GM13976 (cell line): ENCODE data around the gene CEP192.

Experiments
- DNase-seq: peaks from one replicate; pipeline ENCODE4 v3.0.0; 2012; ENCODE audit warnings: low spot score
- in situ Hi-C: fragments of 300-500 bp; cut with MboI; formaldehyde crosslinking; loops from one replicate; pipeline ENCODE4 v1.12.0; 2022; ENCODE audit warnings: low sequenced_read_pairs, mixed read lengths, inconsistent platforms; ENCODE audit not compliant: unreplicated experiment
- TF ChIP-seq, protein P1 (sequence below): IDR thresholded peaks from 2 replicates; pipeline ENCODE4 v1.5.1; 2012; ENCODE audit warnings: borderline replicate concordance, mild to moderate bottlenecking; ENCODE audit not compliant: insufficient read depth; ENCODE audit errors: extremely low read depth, missing control alignments, control extremely low read depth

The CEP192 gene

DNA sequence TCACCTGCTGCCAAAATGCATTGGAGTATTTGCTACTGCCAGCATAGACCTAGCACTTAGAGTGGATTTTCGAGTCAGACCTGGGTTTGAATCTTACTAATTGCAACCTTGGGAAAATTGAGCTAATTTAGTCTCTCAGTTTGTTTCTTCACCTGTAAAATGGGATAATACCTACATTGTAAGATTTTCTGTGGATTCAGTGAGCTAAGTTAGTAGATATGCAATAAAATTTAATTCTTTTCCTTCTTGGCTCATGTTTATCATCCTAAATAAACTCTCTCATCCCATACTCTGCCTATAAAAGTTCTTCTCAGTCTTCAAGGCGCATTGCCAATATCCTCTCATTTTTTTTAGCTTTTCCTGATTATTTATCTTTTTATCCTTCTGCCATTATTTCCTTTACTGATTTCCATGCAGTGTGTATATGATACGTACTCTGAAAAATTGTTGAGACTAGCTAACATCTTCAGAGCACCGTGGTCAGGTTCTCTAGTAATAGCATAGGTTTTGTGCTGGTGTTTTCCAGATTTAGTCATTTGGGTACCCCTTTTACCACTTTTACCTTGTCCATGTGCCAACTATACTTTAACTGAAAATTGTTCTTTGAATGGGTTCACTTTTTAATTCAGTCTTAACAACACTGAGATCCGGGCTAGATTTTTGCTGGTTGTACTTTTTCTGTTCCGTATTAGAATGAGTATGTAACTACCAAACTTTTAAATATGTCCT, 7.3 kb downstream of the CEP192 start:
- TF ChIP-seq, protein P1, sequence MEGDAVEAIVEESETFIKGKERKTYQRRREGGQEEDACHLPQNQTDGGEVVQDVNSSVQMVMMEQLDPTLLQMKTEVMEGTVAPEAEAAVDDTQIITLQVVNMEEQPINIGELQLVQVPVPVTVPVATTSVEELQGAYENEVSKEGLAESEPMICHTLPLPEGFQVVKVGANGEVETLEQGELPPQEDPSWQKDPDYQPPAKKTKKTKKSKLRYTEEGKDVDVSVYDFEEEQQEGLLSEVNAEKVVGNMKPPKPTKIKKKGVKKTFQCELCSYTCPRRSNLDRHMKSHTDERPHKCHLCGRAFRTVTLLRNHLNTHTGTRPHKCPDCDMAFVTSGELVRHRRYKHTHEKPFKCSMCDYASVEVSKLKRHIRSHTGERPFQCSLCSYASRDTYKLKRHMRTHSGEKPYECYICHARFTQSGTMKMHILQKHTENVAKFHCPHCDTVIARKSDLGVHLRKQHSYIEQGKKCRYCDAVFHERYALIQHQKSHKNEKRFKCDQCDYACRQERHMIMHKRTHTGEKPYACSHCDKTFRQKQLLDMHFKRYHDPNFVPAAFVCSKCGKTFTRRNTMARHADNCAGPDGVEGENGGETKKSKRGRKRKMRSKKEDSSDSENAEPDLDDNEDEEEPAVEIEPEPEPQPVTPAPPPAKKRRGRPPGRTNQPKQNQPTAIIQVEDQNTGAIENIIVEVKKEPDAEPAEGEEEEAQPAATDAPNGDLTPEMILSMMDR = no peak
- in situ Hi-C loops = loop anchor here (25.0 kb wide), 1 partner anchor 564 kb away; no protein-coding TSS in a partner anchor
- DNase-seq = no peak

DNA sequence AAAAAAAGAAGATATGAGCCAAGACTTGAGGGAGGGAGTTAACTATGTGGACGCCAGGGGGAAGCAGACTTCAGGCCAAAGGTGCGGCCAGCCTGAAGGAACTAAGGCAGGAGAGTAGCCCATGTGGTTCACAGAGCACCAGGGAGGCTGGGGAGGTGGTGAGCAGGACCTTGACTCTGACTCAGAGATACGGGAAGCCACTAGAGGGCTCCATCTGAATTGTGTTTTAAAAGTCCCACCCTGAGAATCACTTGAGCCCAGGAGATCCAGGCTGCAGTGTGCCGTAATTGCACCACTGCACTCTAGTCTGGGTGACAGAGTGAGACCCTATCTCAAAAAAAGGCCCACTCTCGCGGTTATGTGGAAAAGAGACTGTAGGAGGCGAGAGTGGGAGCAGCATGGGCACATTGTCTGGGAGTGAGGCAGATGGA, 12.3 kb downstream of the CEP192 start:
- no peak for DNase-seq
- TF ChIP-seq, protein P1 = no peak
- in situ Hi-C loops = no loop called here

DNA sequence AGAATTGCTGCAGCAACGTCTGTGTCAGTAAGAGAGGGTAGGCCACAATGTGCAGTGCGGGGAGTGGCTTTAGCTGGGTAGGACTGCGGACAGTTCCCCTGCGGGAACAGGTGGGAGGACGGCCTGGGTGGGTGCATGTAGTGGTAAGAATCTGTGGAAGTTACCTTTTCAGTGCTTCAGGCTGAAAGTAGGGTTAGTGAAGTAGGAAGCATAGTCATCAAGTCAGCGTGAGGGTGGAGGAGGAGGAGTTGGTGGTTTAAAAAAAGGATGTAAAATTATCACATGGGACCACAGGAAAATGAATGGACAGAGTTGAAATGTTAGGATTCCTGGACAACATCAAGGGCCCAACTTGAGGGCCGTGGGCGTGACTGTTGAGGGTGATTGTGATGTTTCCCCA, 13.2 kb downstream of the CEP192 start:
- no peak for DNase-seq
- TF ChIP-seq, protein P1 = no peak
- in situ Hi-C loops = no loop called here

DNA sequence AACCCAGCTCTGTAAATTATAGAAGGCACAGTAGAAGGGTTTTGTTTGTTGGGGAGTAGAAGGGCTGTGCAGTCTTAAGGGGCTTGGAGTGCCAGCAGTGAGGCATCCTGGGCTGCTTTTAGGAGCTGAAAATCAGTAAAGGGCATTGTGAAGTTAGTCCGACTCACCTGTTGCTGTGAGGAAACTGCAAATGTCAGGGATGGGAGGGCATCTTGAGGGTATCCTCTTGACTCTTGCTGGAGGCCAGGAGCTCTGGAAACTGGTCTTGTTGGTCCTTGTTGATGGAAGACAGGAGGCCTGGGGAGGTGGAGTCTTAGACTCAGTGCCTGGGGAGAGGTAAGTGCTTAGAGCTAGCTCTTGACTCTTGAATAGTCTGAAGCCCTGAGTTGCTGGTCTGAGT, 14.1 kb downstream of the CEP192 start:
- in situ Hi-C loops = no loop called here
- TF ChIP-seq, protein P1 = no peak
- DNase-seq = no peak

DNA sequence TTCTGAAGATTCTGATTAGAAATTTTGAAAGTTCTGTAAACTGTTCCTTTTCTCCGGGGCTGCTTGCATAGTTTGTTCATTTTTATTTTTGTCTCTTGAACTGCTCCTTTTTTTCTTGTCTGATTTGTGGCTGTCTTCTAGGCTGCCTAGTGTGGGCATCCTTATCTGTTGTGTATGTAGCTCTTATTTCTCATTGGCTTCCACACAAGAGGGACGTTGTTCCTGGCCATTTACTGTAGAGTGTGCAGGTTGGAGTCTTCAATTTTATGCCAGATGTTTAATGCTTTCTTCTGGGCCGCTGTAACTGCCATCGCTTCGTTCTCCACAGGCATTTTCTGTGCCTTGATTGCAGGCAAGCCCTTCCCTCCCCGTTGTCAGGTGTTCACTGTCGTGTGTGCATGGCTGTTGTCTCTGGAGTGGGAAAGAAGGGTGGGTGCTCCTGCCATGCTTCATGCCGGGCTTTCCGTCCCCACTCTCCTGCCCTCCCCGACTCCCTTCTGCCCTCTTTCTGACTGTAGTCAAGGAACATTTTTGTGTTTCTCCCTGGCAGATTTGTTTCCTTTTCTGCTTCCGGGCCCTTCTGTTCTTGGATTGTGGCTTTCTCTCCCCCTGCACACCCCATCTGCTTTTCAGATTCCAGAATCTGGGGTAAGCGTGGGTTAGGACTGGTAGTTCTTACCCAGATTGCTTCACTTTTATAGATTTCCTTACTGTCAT, 15.5 kb downstream of the CEP192 start:
- in situ Hi-C loops = no loop called here
- TF ChIP-seq, protein P1 = no peak
- no peak for DNase-seq

DNA sequence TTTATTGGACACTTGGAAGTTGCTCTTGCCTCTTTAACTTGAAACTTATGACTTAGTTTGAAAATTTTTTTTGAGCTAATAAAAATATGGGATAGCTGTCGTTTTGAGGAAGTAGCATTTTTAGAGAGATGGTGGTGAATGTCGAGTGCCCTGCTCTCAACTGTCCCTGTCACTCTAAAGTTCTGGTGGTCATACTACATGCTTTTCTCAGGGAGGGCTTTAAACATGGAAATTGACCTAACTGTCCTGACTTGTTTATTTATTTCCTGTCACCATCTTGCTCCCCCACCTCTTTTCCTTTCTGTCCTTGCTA, 16.0 kb downstream of the CEP192 start:
- in situ Hi-C loops = no loop called here

More for the DNA sequence above, 16.0 kb downstream of the CEP192 start:
- TF ChIP-seq, protein P1 = no peak
- DNase-seq = no peak
